Measurements from ENCODE around the gene ROM1. TPM values are rescaled to one million over a fixed set of nuclear protein-coding genes. Genes with fewer than 3 reads are reported as not detected.

The ROM1 gene
- total RNA-seq, 1 donor, result 6.5 TPM

DNA sequence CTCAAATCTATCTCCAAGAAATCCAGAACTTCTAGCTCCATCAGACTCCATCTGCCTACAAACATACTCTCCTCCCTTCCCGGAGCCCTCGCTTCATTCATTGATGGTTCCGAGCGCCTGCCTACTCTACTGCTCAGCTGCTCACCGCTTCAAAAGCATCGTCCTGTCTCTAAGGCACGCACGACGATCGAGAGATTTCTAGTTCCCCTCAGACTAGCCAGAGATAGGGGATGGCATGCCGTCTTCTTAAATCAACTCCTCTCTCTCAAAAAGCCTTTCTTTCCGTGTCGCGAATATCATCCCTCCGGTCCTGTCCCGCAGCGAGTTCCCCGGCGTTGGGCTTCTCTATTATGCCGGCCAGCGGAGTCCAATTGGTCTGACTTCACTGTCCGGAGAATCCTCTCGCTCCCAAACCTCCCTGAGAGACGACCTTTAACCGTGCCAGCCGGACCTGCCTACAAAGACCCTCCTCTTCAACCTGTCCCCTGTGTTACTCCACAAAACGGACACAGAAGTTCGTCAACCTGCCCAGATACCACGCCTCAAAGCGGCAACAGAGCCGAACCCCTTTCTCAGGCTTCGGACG lies 40.0 kb upstream of the ROM1 start:
- H3K27me3 ChIP-seq (ENCODE audit: insufficient read depth, low read length), result no peaks in the 10 kb centered on the region
- H3K4me1 ChIP-seq (ENCODE audit: insufficient read depth, low read length), result peaks cover 30% of the 10 kb centered on the region
- peaks cover 30% of the 10 kb centered on the region for H4K20me1 ChIP-seq (ENCODE audit: insufficient read depth, low read length)
- H3K79me2 ChIP-seq (ENCODE audit: insufficient read depth, low read length), result peaks cover 76% of the 10 kb centered on the region
- TF ChIP-seq, protein P1, sequence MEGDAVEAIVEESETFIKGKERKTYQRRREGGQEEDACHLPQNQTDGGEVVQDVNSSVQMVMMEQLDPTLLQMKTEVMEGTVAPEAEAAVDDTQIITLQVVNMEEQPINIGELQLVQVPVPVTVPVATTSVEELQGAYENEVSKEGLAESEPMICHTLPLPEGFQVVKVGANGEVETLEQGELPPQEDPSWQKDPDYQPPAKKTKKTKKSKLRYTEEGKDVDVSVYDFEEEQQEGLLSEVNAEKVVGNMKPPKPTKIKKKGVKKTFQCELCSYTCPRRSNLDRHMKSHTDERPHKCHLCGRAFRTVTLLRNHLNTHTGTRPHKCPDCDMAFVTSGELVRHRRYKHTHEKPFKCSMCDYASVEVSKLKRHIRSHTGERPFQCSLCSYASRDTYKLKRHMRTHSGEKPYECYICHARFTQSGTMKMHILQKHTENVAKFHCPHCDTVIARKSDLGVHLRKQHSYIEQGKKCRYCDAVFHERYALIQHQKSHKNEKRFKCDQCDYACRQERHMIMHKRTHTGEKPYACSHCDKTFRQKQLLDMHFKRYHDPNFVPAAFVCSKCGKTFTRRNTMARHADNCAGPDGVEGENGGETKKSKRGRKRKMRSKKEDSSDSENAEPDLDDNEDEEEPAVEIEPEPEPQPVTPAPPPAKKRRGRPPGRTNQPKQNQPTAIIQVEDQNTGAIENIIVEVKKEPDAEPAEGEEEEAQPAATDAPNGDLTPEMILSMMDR (IDR thresholded peaks at IDR 0.05; ENCODE audit: extremely low read depth, low read depth, low read length), result no peak
- peak overlapping the region; percentile 90 for H3K4me2 ChIP-seq (ENCODE audit: insufficient read depth, low read length)
- H2AFZ ChIP-seq (ENCODE audit: low read length), result peak overlapping the region; percentile 61
- H3K27ac ChIP-seq (ENCODE audit: low read depth, low read length), result peak overlapping the region; percentile 78
- DNase-seq (ENCODE audit: insufficient read length, low spot score, missing footprints), result peak; percentile 71
- no peaks in the 10 kb centered on the region for H3K9me3 ChIP-seq (ENCODE audit: low read depth, low read length)
- peak overlapping the region; percentile 93 for H3K4me3 ChIP-seq (ENCODE audit: insufficient read depth, low read length)
- H3K36me3 ChIP-seq (ENCODE audit: insufficient read depth, low read length), result peaks cover 52% of the 10 kb centered on the region

GRCh38 chr11:62573592-62574362 lies 39.3 kb upstream of the ROM1 start, which contains the start of gene EEF1G:
Gene EEF1G (minus strand): TSS chr11:62573891. CDS start chr11:62573842, 49 bp downstream.
- no peaks in the 10 kb centered on the region for H3K27me3 ChIP-seq (ENCODE audit: insufficient read depth, low read length)
- peaks cover 30% of the 10 kb centered on the region for H3K4me1 ChIP-seq (ENCODE audit: insufficient read depth, low read length)
- TF ChIP-seq, protein P1 (IDR thresholded peaks at IDR 0.05; ENCODE audit: extremely low read depth, low read depth, low read length), result no peak
- H3K27ac ChIP-seq (ENCODE audit: low read depth, low read length), result peak within 1 kb of the TSS; percentile 88
- peak within 1 kb of the TSS; percentile 82 for H2AFZ ChIP-seq (ENCODE audit: low read length)
- peaks cover 51% of the 10 kb centered on the region for H3K36me3 ChIP-seq (ENCODE audit: insufficient read depth, low read length)
- peak within 1 kb of the TSS; percentile 90 for H3K4me2 ChIP-seq (ENCODE audit: insufficient read depth, low read length)
- peak; percentile 98 for DNase-seq (ENCODE audit: insufficient read length, low spot score, missing footprints)
- H3K9me3 ChIP-seq (ENCODE audit: low read depth, low read length), result no peaks in the 10 kb centered on the region
- H3K79me2 ChIP-seq (ENCODE audit: insufficient read depth, low read length), result peaks cover 71% of the 10 kb centered on the region
- peak within 1 kb of the TSS; percentile 93 for H3K4me3 ChIP-seq (ENCODE audit: insufficient read depth, low read length)
- H4K20me1 ChIP-seq (ENCODE audit: insufficient read depth, low read length), result peaks cover 30% of the 10 kb centered on the region

- Histone ChIP-seq H3K36me3 (ENCODE audit: insufficient read depth, low read length) (peaks cover 44% of the 10 kb centered on the region), H3K4me1 (ENCODE audit: insufficient read depth, low read length) (peaks cover 30% of the 10 kb centered on the region), H3K79me2 (ENCODE audit: insufficient read depth, low read length) (peaks cover 63% of the 10 kb centered on the region), H4K20me1 (ENCODE audit: insufficient read depth, low read length) (peaks cover 30% of the 10 kb centered on the region), H2AFZ (ENCODE audit: low read length) (peak overlapping the region; percentile 82), H3K27ac (ENCODE audit: low read depth, low read length) (peak overlapping the region; percentile 88), H3K4me3 (ENCODE audit: insufficient read depth, low read length) (peak overlapping the region; percentile 79), H3K4me2 (ENCODE audit: insufficient read depth, low read length) (peak overlapping the region; percentile 72), H3K9me3 (ENCODE audit: low read depth, low read length) (no peaks in the 10 kb centered on the region), H3K27me3 (ENCODE audit: insufficient read depth, low read length) (no peaks in the 10 kb centered on the region)
- DNase-seq (ENCODE audit: insufficient read length, low spot score, missing footprints), result peak; percentile 78
- TF ChIP-seq, protein P1 (IDR thresholded peaks at IDR 0.05; ENCODE audit: extremely low read depth, low read depth, low read length), result no peak
Observed at GRCh38 chr11:62574363-62575071, 38.5 kb upstream of the ROM1 start.

Measured in osteoblast (primary cell).